Liver (tissue), 9 donors: ENCODE measurements around the gene RET. TPM values are rescaled to one million over a fixed set of nuclear protein-coding genes. Genes with fewer than 3 reads are reported as not detected.
A peak's percentile ranks its signal among the peaks of the same experiment; 100 is the strongest.

Source experiments
- DNase-seq: peaks from one replicate; pipeline ENCODE4 v3.0.0-alpha.2; 2017; ENCODE audit warnings: low spot score
- H3K27ac ChIP-seq, 2 donors: one replicate each; pipeline ENCODE4 v1.7.0; 2013; ENCODE audit warnings: inconsistent platforms in 2 of 2, low read length in 2 of 2, control low read depth in 1 of 2, low read depth in 1 of 2, mild to moderate bottlenecking in 1 of 2
- H3K27me3 ChIP-seq, 4 donors: one replicate each; pipeline versions ENCODE4 v1.6.1 to v1.7.0; 2013; ENCODE audit warnings: low read length in 3 of 4, inconsistent platforms in 1 of 4, mild to moderate bottlenecking in 1 of 4, moderate library complexity in 1 of 4; ENCODE audit not compliant: control insufficient read depth in 4 of 4, insufficient read depth in 4 of 4
- H3K36me3 ChIP-seq, 4 donors: one replicate each; pipeline versions ENCODE4 v1.6.1 to v1.7.0; 2013; ENCODE audit warnings: low read length in 3 of 4, mild to moderate bottlenecking in 3 of 4, low read depth in 1 of 4, moderate library complexity in 1 of 4; ENCODE audit not compliant: control insufficient read depth in 4 of 4, insufficient read depth in 3 of 4
- H3K4me1 ChIP-seq, 4 donors: one replicate each; pipeline versions ENCODE4 v1.6.1 to v1.7.0; 2013; ENCODE audit warnings: low read length in 3 of 4, mild to moderate bottlenecking in 3 of 4, moderate library complexity in 1 of 4; ENCODE audit not compliant: control insufficient read depth in 4 of 4, insufficient read depth in 4 of 4
- H3K4me3 ChIP-seq, 3 donors: one replicate each; pipeline versions ENCODE4 v1.6.1 to v1.7.0; 2013; ENCODE audit warnings: low read length in 3 of 3, control low read depth in 1 of 3, low read depth in 1 of 3, mild to moderate bottlenecking in 1 of 3
- H3K9ac ChIP-seq, 2 donors: one replicate each; pipeline ENCODE4 v1.7.0; 2013; ENCODE audit warnings: low read length in 2 of 2, mild to moderate bottlenecking in 2 of 2, moderate library complexity in 2 of 2, control low read depth in 1 of 2, low read depth in 1 of 2
- H3K9me3 ChIP-seq, 4 donors: one replicate each; pipeline versions ENCODE4 v1.6.1 to v1.7.0; 2013; ENCODE audit warnings: low read length in 3 of 4; ENCODE audit not compliant: control insufficient read depth in 4 of 4
- ATF3 ChIP-seq: IDR thresholded peaks from 2 replicates; pipeline ENCODE4 v1.6.1; 2016; ENCODE audit warnings: antibody characterized with exemption
- CTCF ChIP-seq: fragments of 150-350 bp; IDR thresholded peaks from 2 replicates; pipeline ENCODE4 v1.5.1; 2017; ENCODE audit warnings: improper control_type of control experiment, low read depth, low read length; ENCODE audit not compliant: missing input control
- EGR1 ChIP-seq, 2 donors: IDR thresholded peaks; 2 replicates each; pipeline ENCODE4 v1.6.1; 2016 to 2018; ENCODE audit warnings: antibody characterized with exemption in 2 of 2, low read depth in 2 of 2
- FOXA1 ChIP-seq: IDR thresholded peaks from 2 replicates; pipeline ENCODE4 v1.6.1; 2016; ENCODE audit warnings: antibody characterized with exemption
- FOXA2 ChIP-seq: IDR thresholded peaks from 2 replicates; pipeline ENCODE4 v1.6.1; 2016; ENCODE audit warnings: antibody characterized with exemption
- GABPA ChIP-seq, 2 donors: IDR thresholded peaks in 1 of 2; conservative IDR thresholded peaks in 1 of 2; 2 replicates each; pipeline ENCODE4 v1.6.1; 2016; ENCODE audit warnings: antibody characterized with exemption in 2 of 2, mild to moderate bottlenecking in 1 of 2, moderate library complexity in 1 of 2
- HNF4A ChIP-seq, 2 donors: conservative IDR thresholded peaks; 2 replicates each; pipeline ENCODE4 v1.6.1; 2016; ENCODE audit warnings: antibody characterized with exemption in 2 of 2, mild to moderate bottlenecking in 2 of 2
- HNF4G ChIP-seq: IDR thresholded peaks from 2 replicates; pipeline ENCODE4 v1.6.1; 2016; ENCODE audit warnings: antibody characterized with exemption
- JUND ChIP-seq, 2 donors: IDR thresholded peaks; 2 replicates each; pipeline ENCODE4 v1.6.1; 2016; ENCODE audit warnings: antibody characterized with exemption in 2 of 2
- NR2F2 ChIP-seq: IDR thresholded peaks from 2 replicates; pipeline ENCODE4 v1.6.1; 2016; ENCODE audit warnings: antibody characterized with exemption
- RAD21 ChIP-seq, 2 donors: IDR thresholded peaks; 2 replicates each; pipeline ENCODE4 v1.6.1; 2016; ENCODE audit warnings: antibody characterized with exemption in 2 of 2, mild to moderate bottlenecking in 2 of 2
- RXRA ChIP-seq, 2 donors: IDR thresholded peaks; 2 replicates each; pipeline ENCODE4 v1.6.1; 2017 to 2018; ENCODE audit warnings: antibody characterized with exemption in 2 of 2, mild to moderate bottlenecking in 1 of 2
- SP1 ChIP-seq: IDR thresholded peaks from 2 replicates; pipeline ENCODE4 v1.6.1; 2018; ENCODE audit warnings: antibody characterized with exemption, mild to moderate bottlenecking
- TAF1 ChIP-seq: conservative IDR thresholded peaks from 2 replicates; pipeline ENCODE4 v1.6.1; 2016; ENCODE audit warnings: antibody characterized with exemption, mild to moderate bottlenecking
- YY1 ChIP-seq: IDR thresholded peaks from 2 replicates; pipeline ENCODE4 v1.6.1; 2016; ENCODE audit warnings: antibody characterized with exemption, mild to moderate bottlenecking
- WGBS: extraction: QIAGEN DNeasy Blood & Tissue Kit; methylation state at CpG from one replicate; pipeline ENCODE4 v1.1.7; 2013; 5-methylcytosine and 5-hydroxymethylcytosine counted together
- polyA plus RNA-seq, 2 donors: library from polyadenylated mRNA; stranded (reverse) in 1 of 2; unstranded in 1 of 2; fragments of 200-250 nt in 1 of 2; fragments of >200 nt in 1 of 2; fragmentation: Nextera tagmentation in 1 of 2; extraction: Ambion mirVana in 1 of 2; gene quantifications; one replicate each; pipeline versions ENCODE4 v1.2.1 to v1.2.3, GENCODE V29; 2013 to 2015
- total RNA-seq, 2 donors: library from RNA; depleted of rRNA; stranded (reverse); fragments of >200 nt; gene quantifications; one replicate each; pipeline ENCODE4 v1.2.3, GENCODE V29; 2014
- TF ChIP-seq, protein P1 (sequence below): IDR thresholded peaks from 2 replicates; pipeline ENCODE4 v1.6.1; 2016; ENCODE audit warnings: antibody characterized with exemption, mild to moderate bottlenecking
- TF ChIP-seq, protein P2 (sequence below): IDR thresholded peaks from 2 replicates; pipeline ENCODE4 v1.6.1; 2016; ENCODE audit warnings: antibody characterized with exemption
- TF ChIP-seq, protein P3 (sequence below): IDR thresholded peaks from 2 replicates; pipeline ENCODE4 v1.6.1; 2016; ENCODE audit warnings: antibody characterized with exemption
- donor health status: healthy.
- donor health status: healthy.
- donor health status: healthy.
- donor health status: healthy.
- donor health status: healthy.

Gene RET
- total and polyA plus RNA-seq, 4 donors: 0.09 to 2.5 (median 0.33) TPM; not detected in 1

- Histone ChIP-seq H3K27me3 (no peaks in the 10 kb centered on the region), H3K4me1 (peaks cover 15 to 48% (median 35%) of the 10 kb centered on the region in 4 donors), H3K9me3 (no peaks in the 10 kb centered on the region), H3K27ac (no peak overlapping the region), H3K36me3 (no peaks in the 10 kb centered on the region), H3K4me3 (peak overlapping the region in 1 of 3 donors; percentile 14), H3K9ac (no peak overlapping the region)
- no peak for DNase-seq
- TF ChIP-seq HNF4G: no peak
- no peak for TF ChIP-seq CTCF
- no peak for TF ChIP-seq ATF3
- TF ChIP-seq JUND (IDR thresholded peaks at IDR 0.05): peak in 1 of 2 donors; percentile 49
- TF ChIP-seq FOXA2: no peak
- TF ChIP-seq TAF1: no peak
- TF ChIP-seq GABPA (IDR thresholded peaks at IDR 0.05 in 1 of 2, conservative IDR thresholded peaks at IDR 0.05 in 1 of 2): no peak
- peak; percentile 16 for TF ChIP-seq SP1
- TF ChIP-seq RXRA (IDR thresholded peaks at IDR 0.05): peak in 1 of 2 donors; percentile 99
- peak; percentile 82 for TF ChIP-seq YY1
- peak in 1 of 2 donors; percentile 85 for TF ChIP-seq HNF4A (conservative IDR thresholded peaks at IDR 0.05)
- TF ChIP-seq RAD21 (IDR thresholded peaks at IDR 0.05): no peak
- TF ChIP-seq, protein P1, sequence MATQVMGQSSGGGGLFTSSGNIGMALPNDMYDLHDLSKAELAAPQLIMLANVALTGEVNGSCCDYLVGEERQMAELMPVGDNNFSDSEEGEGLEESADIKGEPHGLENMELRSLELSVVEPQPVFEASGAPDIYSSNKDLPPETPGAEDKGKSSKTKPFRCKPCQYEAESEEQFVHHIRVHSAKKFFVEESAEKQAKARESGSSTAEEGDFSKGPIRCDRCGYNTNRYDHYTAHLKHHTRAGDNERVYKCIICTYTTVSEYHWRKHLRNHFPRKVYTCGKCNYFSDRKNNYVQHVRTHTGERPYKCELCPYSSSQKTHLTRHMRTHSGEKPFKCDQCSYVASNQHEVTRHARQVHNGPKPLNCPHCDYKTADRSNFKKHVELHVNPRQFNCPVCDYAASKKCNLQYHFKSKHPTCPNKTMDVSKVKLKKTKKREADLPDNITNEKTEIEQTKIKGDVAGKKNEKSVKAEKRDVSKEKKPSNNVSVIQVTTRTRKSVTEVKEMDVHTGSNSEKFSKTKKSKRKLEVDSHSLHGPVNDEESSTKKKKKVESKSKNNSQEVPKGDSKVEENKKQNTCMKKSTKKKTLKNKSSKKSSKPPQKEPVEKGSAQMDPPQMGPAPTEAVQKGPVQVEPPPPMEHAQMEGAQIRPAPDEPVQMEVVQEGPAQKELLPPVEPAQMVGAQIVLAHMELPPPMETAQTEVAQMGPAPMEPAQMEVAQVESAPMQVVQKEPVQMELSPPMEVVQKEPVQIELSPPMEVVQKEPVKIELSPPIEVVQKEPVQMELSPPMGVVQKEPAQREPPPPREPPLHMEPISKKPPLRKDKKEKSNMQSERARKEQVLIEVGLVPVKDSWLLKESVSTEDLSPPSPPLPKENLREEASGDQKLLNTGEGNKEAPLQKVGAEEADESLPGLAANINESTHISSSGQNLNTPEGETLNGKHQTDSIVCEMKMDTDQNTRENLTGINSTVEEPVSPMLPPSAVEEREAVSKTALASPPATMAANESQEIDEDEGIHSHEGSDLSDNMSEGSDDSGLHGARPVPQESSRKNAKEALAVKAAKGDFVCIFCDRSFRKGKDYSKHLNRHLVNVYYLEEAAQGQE: peak; percentile 36
- TF ChIP-seq, protein P2, sequence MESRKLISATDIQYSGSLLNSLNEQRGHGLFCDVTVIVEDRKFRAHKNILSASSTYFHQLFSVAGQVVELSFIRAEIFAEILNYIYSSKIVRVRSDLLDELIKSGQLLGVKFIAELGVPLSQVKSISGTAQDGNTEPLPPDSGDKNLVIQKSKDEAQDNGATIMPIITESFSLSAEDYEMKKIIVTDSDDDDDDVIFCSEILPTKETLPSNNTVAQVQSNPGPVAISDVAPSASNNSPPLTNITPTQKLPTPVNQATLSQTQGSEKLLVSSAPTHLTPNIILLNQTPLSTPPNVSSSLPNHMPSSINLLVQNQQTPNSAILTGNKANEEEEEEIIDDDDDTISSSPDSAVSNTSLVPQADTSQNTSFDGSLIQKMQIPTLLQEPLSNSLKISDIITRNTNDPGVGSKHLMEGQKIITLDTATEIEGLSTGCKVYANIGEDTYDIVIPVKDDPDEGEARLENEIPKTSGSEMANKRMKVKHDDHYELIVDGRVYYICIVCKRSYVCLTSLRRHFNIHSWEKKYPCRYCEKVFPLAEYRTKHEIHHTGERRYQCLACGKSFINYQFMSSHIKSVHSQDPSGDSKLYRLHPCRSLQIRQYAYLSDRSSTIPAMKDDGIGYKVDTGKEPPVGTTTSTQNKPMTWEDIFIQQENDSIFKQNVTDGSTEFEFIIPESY: no peak
- TF ChIP-seq, protein P3, sequence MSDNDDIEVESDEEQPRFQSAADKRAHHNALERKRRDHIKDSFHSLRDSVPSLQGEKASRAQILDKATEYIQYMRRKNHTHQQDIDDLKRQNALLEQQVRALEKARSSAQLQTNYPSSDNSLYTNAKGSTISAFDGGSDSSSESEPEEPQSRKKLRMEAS: peak; percentile 88
- TF ChIP-seq FOXA1: peak; percentile 69
- no peak for TF ChIP-seq EGR1 (IDR thresholded peaks at IDR 0.05; ENCODE audit: low read depth in 2 of 2)
- no peak for TF ChIP-seq NR2F2
- WGBS: 30% methylated on average over 6 of the region's 6 CpGs
These were observed 16.6 kb upstream of the RET start for GRCh38 chr10:43060291-43060690.
